CD4-positive, alpha-beta T cell (primary cell): ENCODE data around the gene CPNE7. TPM values are rescaled to one million over a fixed set of nuclear protein-coding genes. Genes with fewer than 3 reads are reported as not detected.

ENCODE experiments used
- ATAC-seq: fragments of 200-7000 bp; cut with Tn5 transposase; one replicate; pipeline ENCODE4 v1.10.0; 2022; ENCODE audit warnings: mild to moderate bottlenecking; ENCODE audit not compliant: poor library complexity
- CTCF ChIA-PET: fragments of 350-600 bp; sonication (Branson Sonifier 250); formaldehyde crosslinking; loops from one replicate; lab custom pipeline; 2021; ENCODE audit warnings: antibody characterized with exemption, inconsistent platforms; lab: Charles Lee
- POLR2A ChIA-PET: fragments of 350-600 bp; sonication (Branson Sonifier 250); formaldehyde crosslinking; loops from one replicate; lab custom pipeline; 2021; ENCODE audit warnings: antibody characterized with exemption, inconsistent platforms; lab: Charles Lee
- DNase-seq, 14 experiments: peaks; one replicate each; pipeline ENCODE4 v3.0.0-alpha.2; 2013 to 2020; ENCODE audit warnings: mixed read lengths in 2 of 14
- H3K27ac ChIP-seq, 2 donors: one replicate each; pipeline versions ENCODE4 v1.5.1 to v1.7.0; 2013; ENCODE audit warnings: low read length in 2 of 2, low read depth in 1 of 2, mild to moderate bottlenecking in 1 of 2
- H3K27me3 ChIP-seq, 2 experiments: 1 replicate in 1 of 2; 2 replicates in 1 of 2; pipeline versions ENCODE4 v1.6.1 to v1.7.0; 2013; ENCODE audit warnings: low read length in 2 of 2, control low read depth in 1 of 2, mild to moderate bottlenecking in 1 of 2, moderate library complexity in 1 of 2; ENCODE audit not compliant: insufficient read depth in 2 of 2, control insufficient read depth in 1 of 2
- H3K36me3 ChIP-seq: one replicate; pipeline ENCODE4 v1.6.1; 2013; ENCODE audit warnings: low read length, control low read depth; ENCODE audit not compliant: insufficient read depth
- H3K4me1 ChIP-seq: one replicate; pipeline ENCODE4 v1.6.1; 2013; ENCODE audit warnings: low read length, control low read depth; ENCODE audit not compliant: insufficient read depth
- H3K4me3 ChIP-seq: one replicate; pipeline ENCODE4 v1.5.1; 2013; ENCODE audit warnings: mild to moderate bottlenecking, low read length, moderate library complexity
- H3K9me3 ChIP-seq, 2 experiments: 1 replicate in 1 of 2; 2 replicates in 1 of 2; pipeline versions ENCODE4 v1.6.1 to v1.7.0; 2013; ENCODE audit warnings: low read length in 2 of 2, mild to moderate bottlenecking in 2 of 2, control low read depth in 1 of 2, moderate library complexity in 1 of 2; ENCODE audit not compliant: control insufficient read depth in 1 of 2, insufficient read depth in 1 of 2
- H3K27ac Mint-ChIP-seq: one replicate; pipeline ENCODE4 v1.8.0; 2020; ENCODE audit warnings: mixed read lengths
- H3K27me3 Mint-ChIP-seq: one replicate; pipeline ENCODE4 v1.8.0; 2021; ENCODE audit warnings: mixed read lengths
- H3K36me3 Mint-ChIP-seq: one replicate; pipeline ENCODE4 v1.8.0; 2021; ENCODE audit warnings: low read depth, mixed read lengths
- H3K4me1 Mint-ChIP-seq: one replicate; pipeline ENCODE4 v1.8.0; 2021; ENCODE audit warnings: low read depth, mixed read lengths
- H3K4me3 Mint-ChIP-seq: one replicate; pipeline ENCODE4 v1.8.0; 2020; ENCODE audit warnings: mild to moderate bottlenecking, mixed read lengths
- H3K9me3 Mint-ChIP-seq: one replicate; pipeline ENCODE4 v1.8.0; 2020; ENCODE audit warnings: mixed read lengths
- intact Hi-C, 2 experiments: fragments of 100-400 bp; cut with DNase I in 1 of 2; cut with micrococcal nuclease in 1 of 2; formaldehyde crosslinking; loops; one replicate each; pipeline versions ENCODE4 v1.15.1 to v1.9.0; 2023 to 2025; cut with DNase I, micrococcal nuclease
- total RNA-seq, 174 experiments: library from RNA in 2 of 174; stranded (reverse) in 2 of 174; gene quantifications; one replicate each; pipeline ENCODE4 v1.2.3 and lab custom pipeline; 2021 to 2026
- TF ChIP-seq, protein P1 (sequence below): fragments of 200-600 bp; IDR thresholded peaks from one replicate; pipeline ENCODE4 v1.8.0; 2022; ENCODE audit warnings: antibody characterized with exemption, mild to moderate bottlenecking

Gene CPNE7
- total RNA-seq, 2 experiments from 2014 or later = 1.0 to 1.3 TPM

DNA sequence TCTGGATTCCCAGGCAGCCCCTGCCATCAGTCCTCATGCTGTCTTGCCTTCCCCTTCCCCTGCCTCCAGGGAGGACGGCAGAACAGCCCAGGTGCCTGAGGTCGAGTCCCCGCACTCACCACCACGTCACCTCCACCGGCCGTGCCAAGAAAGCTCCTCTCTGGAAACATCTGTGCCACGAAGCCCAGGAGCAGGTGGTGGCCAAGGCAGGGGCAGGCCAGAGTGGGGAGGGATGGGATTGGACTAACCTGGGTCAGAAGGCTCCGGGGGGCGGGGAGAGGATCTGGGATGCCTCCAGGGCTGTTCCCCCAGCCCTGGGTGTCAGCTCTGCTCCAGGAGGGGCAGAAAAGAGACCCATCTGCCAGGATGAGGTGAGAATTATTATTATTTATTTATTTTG is 30.4 kb downstream of the CPNE7 start:
- no peak overlapping the region for H3K27ac ChIP-seq
- H3K4me1 Mint-ChIP-seq = peaks cover 12% of the 10 kb centered on the region
- CTCF ChIA-PET = no interaction called here
- H3K4me1 ChIP-seq = peaks cover 14% of the 10 kb centered on the region
- intact Hi-C loops = no loop called here
- POLR2A ChIA-PET = no interaction called here
- no peak overlapping the region for H3K27ac Mint-ChIP-seq
- H3K36me3 Mint-ChIP-seq = no peaks in the 10 kb centered on the region
- no peak overlapping the region for H3K4me3 ChIP-seq
- no peaks in the 10 kb centered on the region for H3K27me3 ChIP-seq
- no peaks in the 10 kb centered on the region for H3K36me3 ChIP-seq
- no peak for ATAC-seq
- DNase-seq = no peak
- no peaks in the 10 kb centered on the region for H3K9me3 Mint-ChIP-seq
- TF ChIP-seq, protein P1, sequence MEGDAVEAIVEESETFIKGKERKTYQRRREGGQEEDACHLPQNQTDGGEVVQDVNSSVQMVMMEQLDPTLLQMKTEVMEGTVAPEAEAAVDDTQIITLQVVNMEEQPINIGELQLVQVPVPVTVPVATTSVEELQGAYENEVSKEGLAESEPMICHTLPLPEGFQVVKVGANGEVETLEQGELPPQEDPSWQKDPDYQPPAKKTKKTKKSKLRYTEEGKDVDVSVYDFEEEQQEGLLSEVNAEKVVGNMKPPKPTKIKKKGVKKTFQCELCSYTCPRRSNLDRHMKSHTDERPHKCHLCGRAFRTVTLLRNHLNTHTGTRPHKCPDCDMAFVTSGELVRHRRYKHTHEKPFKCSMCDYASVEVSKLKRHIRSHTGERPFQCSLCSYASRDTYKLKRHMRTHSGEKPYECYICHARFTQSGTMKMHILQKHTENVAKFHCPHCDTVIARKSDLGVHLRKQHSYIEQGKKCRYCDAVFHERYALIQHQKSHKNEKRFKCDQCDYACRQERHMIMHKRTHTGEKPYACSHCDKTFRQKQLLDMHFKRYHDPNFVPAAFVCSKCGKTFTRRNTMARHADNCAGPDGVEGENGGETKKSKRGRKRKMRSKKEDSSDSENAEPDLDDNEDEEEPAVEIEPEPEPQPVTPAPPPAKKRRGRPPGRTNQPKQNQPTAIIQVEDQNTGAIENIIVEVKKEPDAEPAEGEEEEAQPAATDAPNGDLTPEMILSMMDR = no peak
- H3K9me3 ChIP-seq = no peaks in the 10 kb centered on the region
- H3K27me3 Mint-ChIP-seq = no peaks in the 10 kb centered on the region
- H3K4me3 Mint-ChIP-seq = no peak overlapping the region

DNA sequence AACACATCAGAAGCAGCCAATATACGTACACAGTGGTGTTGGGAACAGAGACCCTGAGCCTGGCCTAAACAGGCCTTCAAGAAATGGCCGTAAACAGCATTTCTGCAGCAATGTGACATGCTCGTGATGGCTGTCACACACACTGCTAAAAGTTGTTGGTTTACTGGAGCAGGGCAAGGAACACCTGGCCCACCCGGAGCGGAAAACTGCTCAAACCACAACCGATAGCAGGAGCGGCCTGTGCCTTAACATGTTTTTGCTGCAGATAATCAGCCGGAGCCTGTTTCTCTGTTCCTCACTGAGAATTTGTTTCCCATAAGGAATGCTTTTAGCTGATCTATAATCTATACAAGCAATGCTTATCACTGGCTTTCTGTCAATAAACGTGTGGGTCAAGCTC is 31.9 kb downstream of the CPNE7 start:
- peaks cover 8% of the 10 kb centered on the region for H3K4me1 Mint-ChIP-seq
- H3K4me3 ChIP-seq = no peak overlapping the region
- H3K27me3 ChIP-seq = no peaks in the 10 kb centered on the region
- CTCF ChIA-PET = no interaction called here
- no peaks in the 10 kb centered on the region for H3K9me3 ChIP-seq
- H3K4me1 ChIP-seq = peaks cover 7% of the 10 kb centered on the region
- ATAC-seq (no peak), DNase-seq (no peak)
- H3K9me3 Mint-ChIP-seq = no peaks in the 10 kb centered on the region
- TF ChIP-seq, protein P1 = no peak
- POLR2A ChIA-PET = no interaction called here
- H3K27me3 Mint-ChIP-seq = no peaks in the 10 kb centered on the region
- intact Hi-C loops = no loop called here
- H3K4me3 Mint-ChIP-seq = no peak overlapping the region
- no peaks in the 10 kb centered on the region for H3K36me3 ChIP-seq
- H3K27ac ChIP-seq = no peak overlapping the region
- H3K36me3 Mint-ChIP-seq = no peaks in the 10 kb centered on the region
- H3K27ac Mint-ChIP-seq = no peak overlapping the region

DNA sequence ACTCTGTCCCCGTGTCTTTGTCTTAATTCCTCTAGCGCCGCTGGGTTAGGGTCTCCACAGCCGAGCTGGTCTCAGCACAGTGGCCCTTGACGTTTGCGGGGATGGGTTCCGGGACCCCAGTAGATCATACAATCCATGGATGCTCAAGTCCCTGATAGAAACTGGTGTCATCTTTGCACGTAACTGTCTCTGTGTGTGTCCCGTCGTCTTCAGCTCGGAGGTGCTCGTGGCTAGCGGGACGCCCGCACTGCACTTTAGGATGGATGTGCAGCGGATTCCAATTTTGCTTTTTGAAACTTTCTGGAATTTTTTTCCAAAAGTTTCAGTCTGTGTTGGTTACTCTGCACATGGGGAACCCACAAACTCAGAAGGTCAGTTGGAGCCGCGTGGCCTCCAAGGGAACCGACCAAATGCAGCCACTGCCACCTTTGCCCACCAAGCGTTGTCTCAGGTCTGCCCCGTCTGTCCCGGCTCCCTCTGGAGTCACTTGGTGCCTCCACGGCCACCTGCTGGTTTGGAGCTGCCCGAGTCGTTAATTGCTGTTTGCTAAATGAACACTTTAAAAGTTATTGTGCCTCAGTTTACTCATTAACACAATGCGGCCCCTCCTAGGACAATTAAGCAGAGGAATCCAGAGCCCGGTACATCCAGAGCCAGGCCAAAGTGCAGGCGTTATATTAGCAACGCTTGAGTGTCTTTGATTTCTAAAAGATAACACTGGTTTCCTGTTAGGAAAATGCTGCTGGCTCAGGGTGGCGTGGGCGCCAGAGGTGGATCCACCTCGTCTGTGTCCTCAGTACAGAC is 32.6 kb downstream of the CPNE7 start:
- TF ChIP-seq, protein P1 = no peak
- H3K9me3 ChIP-seq = no peaks in the 10 kb centered on the region
- H3K4me3 ChIP-seq = no peak overlapping the region
- Mint-ChIP-seq H3K4me3 (no peak overlapping the region), H3K9me3 (no peaks in the 10 kb centered on the region), H3K36me3 (no peaks in the 10 kb centered on the region), H3K4me1 (peaks cover 1% of the 10 kb centered on the region), H3K27ac (no peak overlapping the region), H3K27me3 (no peaks in the 10 kb centered on the region)
- intact Hi-C loops = no loop called here
- H3K27me3 ChIP-seq = no peaks in the 10 kb centered on the region
- ATAC-seq = no peak
- ChIA-PET POLR2A (no interaction called here), CTCF (no interaction called here)
- no peaks in the 10 kb centered on the region for H3K36me3 ChIP-seq
- no peak for DNase-seq
- H3K4me1 ChIP-seq = peaks cover under 1% of the 10 kb centered on the region
- no peak overlapping the region for H3K27ac ChIP-seq
